H1 (cell line): ENCODE measurements around the gene SLC25A40. TPM values are rescaled to one million over a fixed set of nuclear protein-coding genes. Genes with fewer than 3 reads are reported as not detected.
A peak's percentile ranks its signal among the peaks of the same experiment; 100 is the strongest.

Source experiments
- ASH2L ChIP-seq: fragments of 200-600, 300-600 bp; sonication (generic); IDR thresholded peaks from one replicate; pipeline ENCODE4 v1.7.1; 2017; ENCODE audit warnings: low read length
- BACH1 ChIP-seq: IDR thresholded peaks from 2 replicates; pipeline ENCODE4 v1.6.1; 2012; ENCODE audit warnings: low read length, improper control_type of control experiment
- BCL11A ChIP-seq, 2 experiments: IDR thresholded peaks; one replicate each; pipeline ENCODE4 v1.6.1; 2011; ENCODE audit warnings: low read depth in 2 of 2, low read length in 2 of 2, mild to moderate bottlenecking in 2 of 2
- CHD2 ChIP-seq: IDR thresholded peaks from 2 replicates; pipeline ENCODE4 v1.6.1; 2012; ENCODE audit warnings: low read length, improper control_type of control experiment
- E2F6 ChIP-seq: IDR thresholded peaks from 2 replicates; pipeline ENCODE4 v1.6.1; 2012; ENCODE audit warnings: inconsistent platforms
- EZH2 ChIP-seq: fragments of 200-600 bp; sonication (generic); IDR thresholded peaks from 2 replicates; pipeline ENCODE4 v1.7.1; 2012; ENCODE audit warnings: low read depth, mild to moderate bottlenecking, moderate library complexity, low read length, inconsistent platforms; ENCODE audit not compliant: severe bottlenecking
- GTF2F1 ChIP-seq: IDR thresholded peaks from 2 replicates; pipeline ENCODE4 v1.6.1; 2012; ENCODE audit warnings: low read depth, low read length, improper control_type of control experiment, borderline replicate concordance
- HDAC2 ChIP-seq, 2 experiments: fragments of 300-600 bp in 1 of 2; sonication (generic) in 1 of 2; IDR thresholded peaks; 2 replicates each; pipeline ENCODE4 v1.6.1; 2011 to 2012; ENCODE audit warnings: low read depth in 2 of 2, low read length in 2 of 2, mild to moderate bottlenecking in 2 of 2, moderate library complexity in 2 of 2, borderline replicate concordance in 1 of 2, inconsistent platforms in 1 of 2
- HDAC6 ChIP-seq: IDR thresholded peaks from one replicate; pipeline ENCODE4 v1.7.1; 2012; ENCODE audit warnings: low read depth, mild to moderate bottlenecking, inconsistent platforms, low read length, moderate library complexity
- JUND ChIP-seq: IDR thresholded peaks from 2 replicates; pipeline ENCODE4 v1.6.1; 2011; ENCODE audit warnings: mild to moderate bottlenecking, improper control_type of control experiment, low read length
- MAX ChIP-seq: IDR thresholded peaks from 2 replicates; pipeline ENCODE4 v1.6.1; 2012; ENCODE audit warnings: inconsistent platforms
- PHF8 ChIP-seq: fragments of 200-600 bp; sonication (generic); conservative IDR thresholded peaks from 2 replicates; pipeline ENCODE4 v1.7.1; 2012; ENCODE audit warnings: low read depth, mild to moderate bottlenecking, inconsistent platforms, low read length, moderate library complexity
- POLR2A ChIP-seq, 2 experiments: IDR thresholded peaks; 1 replicate in 1 of 2; 2 replicates in 1 of 2; pipeline ENCODE4 v1.6.1; 2011; ENCODE audit warnings: low read depth in 2 of 2, low read length in 2 of 2, mild to moderate bottlenecking in 2 of 2; ENCODE audit errors: control extremely low read depth in 1 of 2
- RAD21 ChIP-seq, 2 experiments: IDR thresholded peaks in 1 of 2; conservative IDR thresholded peaks in 1 of 2; 2 replicates each; pipeline ENCODE4 v1.6.1; 2011; ENCODE audit warnings: low read depth in 2 of 2, low read length in 2 of 2, improper control_type of control experiment in 1 of 2, inconsistent platforms in 1 of 2, mild to moderate bottlenecking in 1 of 2, moderate library complexity in 1 of 2
- SAP30 ChIP-seq: fragments of 300-600 bp; sonication (generic); IDR thresholded peaks from 2 replicates; pipeline ENCODE4 v1.7.1; 2012; ENCODE audit warnings: low read length, moderate library complexity, mild to moderate bottlenecking, inconsistent platforms; ENCODE audit not compliant: insufficient read depth, insufficient replicate concordance
- SIN3A ChIP-seq, 2 experiments: IDR thresholded peaks in 1 of 2; conservative IDR thresholded peaks in 1 of 2; 2 replicates each; pipeline ENCODE4 v1.6.1; 2011 to 2012; ENCODE audit warnings: low read length in 2 of 2, improper control_type of control experiment in 1 of 2, low read depth in 1 of 2, mild to moderate bottlenecking in 1 of 2
- SP1 ChIP-seq: IDR thresholded peaks from 2 replicates; pipeline ENCODE4 v1.6.1; 2011; ENCODE audit warnings: low read depth, low read length
- SUZ12 ChIP-seq: fragments of 200-600 bp; sonication (generic); IDR thresholded peaks from 2 replicates; pipeline ENCODE4 v1.6.1; 2012; ENCODE audit warnings: mild to moderate bottlenecking, inconsistent platforms, low read length, moderate library complexity, mixed read lengths
- TAF1 ChIP-seq: IDR thresholded peaks from 2 replicates; pipeline ENCODE4 v1.6.1; 2011; ENCODE audit warnings: mild to moderate bottlenecking, low read depth, low read length
- TBP ChIP-seq: IDR thresholded peaks from 2 replicates; pipeline ENCODE4 v1.6.1; 2011; ENCODE audit warnings: low read depth, low read length, improper control_type of control experiment
- USF2 ChIP-seq: IDR thresholded peaks from 2 replicates; pipeline ENCODE4 v1.6.1; 2011; ENCODE audit warnings: low read length, improper control_type of control experiment
- polyA plus RNA-seq, 7 experiments: library from polyadenylated mRNA; depleted of rRNA in 3 of 7; stranded (reverse) in 5 of 7; unstranded in 2 of 7; fragments of >200 nt in 5 of 7; fragments of 200-250 nt in 2 of 7; gene quantifications; 1 replicate in 5 of 7; 2 replicates in 1 of 7; 4 replicates in 1 of 7; pipeline versions ENCODE4 v1.2.1 to v1.2.3, GENCODE V29; 2011 to 2013; ENCODE audit warnings: missing spikeins in 2 of 7, mixed read lengths in 2 of 7
- total RNA-seq: library from RNA; stranded (reverse); fragmentation: NEBNext Ultra II Directional; extraction: Animal tissue kit (Norgen Biotek cat#: 25700); gene quantifications from 2 replicates; pipeline ENCODE4 v1.2.1, GENCODE V29; 2021

SLC25A40 gene
- total and polyA plus RNA-seq, 2 of the 8 experiments (the other 6 are each of a cell fraction or from before 2014, with no cell fraction given), result 6.5 to 17.3 TPM

- no peak for TF ChIP-seq JUND
- no peak for TF ChIP-seq EZH2
- TF ChIP-seq BACH1, result peak; percentile 90
- TF ChIP-seq SUZ12, result peak; percentile 62; the same call in 1 of the 2 replicates
- peak; percentile 9; the same call in 1 of the 2 replicates for TF ChIP-seq CHD2
- TF ChIP-seq USF2, result peak; percentile 3; the same call in 1 of the 2 replicates
- TF ChIP-seq HDAC6, result no peak
- peak; percentile 47; the same call in 1 of the 2 replicates for TF ChIP-seq GTF2F1
- TF ChIP-seq RAD21 (IDR thresholded peaks at IDR 0.05 in 1 of 2, conservative IDR thresholded peaks at IDR 0.05 in 1 of 2; ENCODE audit: low read depth in 2 of 2, low read length in 2 of 2), result no peak
- TF ChIP-seq TAF1, result peak; percentile 82
- TF ChIP-seq E2F6, result peak; percentile 85
- TF ChIP-seq PHF8, result peak; percentile 50
- peak; percentile 69 for TF ChIP-seq TBP
- peak; percentile 75 to 93 for TF ChIP-seq SIN3A (conservative IDR thresholded peaks at IDR 0.05 in 1 of 2, IDR thresholded peaks at IDR 0.05 in 1 of 2; ENCODE audit: low read depth in 1 of 2, low read length in 2 of 2)
- no peak for TF ChIP-seq BCL11A (IDR thresholded peaks at IDR 0.05; ENCODE audit: low read depth in 2 of 2, low read length in 2 of 2)
- TF ChIP-seq ASH2L, result peak; percentile 71
- TF ChIP-seq SAP30, result peak; percentile 81
- TF ChIP-seq SP1, result no peak
- TF ChIP-seq HDAC2 (IDR thresholded peaks at IDR 0.05; ENCODE audit: borderline replicate concordance in 1 of 2, low read depth in 2 of 2, low read length in 2 of 2), result peak; percentile 84 to 92
- TF ChIP-seq POLR2A (IDR thresholded peaks at IDR 0.05; ENCODE audit: control extremely low read depth in 1 of 2, low read depth in 2 of 2, low read length in 2 of 2), result peak; percentile 69 to 88
- TF ChIP-seq MAX, result peak; percentile 91
These were observed at the start of gene SLC25A40, which contains the start of gene DBF4 (continued) for GRCh38 chr7:87876040-87876868.
